Transverse colon (tissue), 4 donors: Measurements from ENCODE around the gene FGD5. TPM values are rescaled to one million over a fixed set of nuclear protein-coding genes. Genes with fewer than 3 reads are reported as not detected.

Source experiments
- DNase-seq: peaks from one replicate; pipeline ENCODE4 v3.0.0-alpha.2; 2019
- H3K27ac ChIP-seq, 4 donors: fragments of 200-600 bp; sonication (generic); 2 replicates each; pipeline ENCODE4 v1.5.1; 2016 to 2018; ENCODE audit warnings: inconsistent platforms in 4 of 4
- H3K27me3 ChIP-seq: fragments of 200-600 bp; sonication (generic); 2 replicates; pipeline ENCODE4 v1.5.1; 2017; ENCODE audit warnings: inconsistent platforms
- H3K36me3 ChIP-seq, 4 donors: fragments of 200-600 bp; sonication (generic); 2 replicates each; pipeline ENCODE4 v1.5.1; 2017 to 2019; ENCODE audit warnings: inconsistent platforms in 4 of 4
- H3K4me1 ChIP-seq, 4 donors: fragments of 200-600 bp; sonication (generic); 2 replicates each; pipeline ENCODE4 v1.5.1; 2017 to 2020; ENCODE audit warnings: inconsistent platforms in 4 of 4
- H3K4me3 ChIP-seq, 4 donors: fragments of 200-600 bp; sonication (generic); 1 replicate in 1 of 4; 2 replicates in 3 of 4; pipeline versions ENCODE4 v1.5.1 to v1.6.1; 2017 to 2019; ENCODE audit warnings: inconsistent platforms in 4 of 4
- H3K9me3 ChIP-seq, 2 donors: fragments of 200-600 bp; sonication (generic); 2 replicates each; pipeline ENCODE4 v1.5.1; 2017 to 2019; ENCODE audit warnings: inconsistent platforms in 2 of 2
- CTCF ChIP-seq, 5 experiments: fragments of 200-600 bp in 3 of 5; fragments of 450-650 bp in 2 of 5; sonication (generic) in 3 of 5; IDR thresholded peaks; 1 replicate in 2 of 5; 2 replicates in 3 of 5; pipeline ENCODE4 v1.5.1; 2016 to 2017; ENCODE audit warnings: antibody characterized with exemption in 5 of 5, inconsistent platforms in 3 of 5, mild to moderate bottlenecking in 2 of 5, moderate library complexity in 1 of 5
- EP300 ChIP-seq: sonication (generic); formaldehyde crosslinking; IDR thresholded peaks from one replicate; pipeline ENCODE4 v1.6.1; 2017; ENCODE audit warnings: antibody characterized with exemption, low read depth
- POLR2A ChIP-seq: fragments of 450-650 bp; IDR thresholded peaks from one replicate; pipeline ENCODE4 v1.6.1; 2016; ENCODE audit warnings: antibody characterized with exemption, mild to moderate bottlenecking, moderate library complexity
- POLR2AphosphoS5 ChIP-seq, 3 donors: sonication (generic); formaldehyde crosslinking; IDR thresholded peaks; one replicate each; pipeline ENCODE4 v1.6.1; 2016; ENCODE audit warnings: antibody characterized with exemption in 3 of 3
- whole genome bisulfite sequencing, 2 donors: methylation state at CpG; one replicate each; pipeline ENCODE4 v1.1.5; 2018; ENCODE audit warnings: low coverage in 1 of 2; 5-methylcytosine and 5-hydroxymethylcytosine counted together
- in situ Hi-C, 4 donors: fragments of 200-750 bp; cut with MboI; loops; one replicate each; pipeline versions ENCODE4 v1.15.0 to v1.15.1; 2017; ENCODE audit warnings: low sequenced_read_pairs in 3 of 4, low pct_ligation_motif_present in 1 of 4, low pct_unique_long_range_greater_than_20kb in 1 of 4
- intact Hi-C: fragments of 100-400 bp; cut with DNase I; formaldehyde crosslinking; loops from one replicate; pipeline ENCODE4 v1.15.1; 2023; ENCODE audit warnings: low total_unique reads
- total RNA-seq, 4 donors: library from RNA; depleted of rRNA; stranded (reverse); fragments of >200 nt; gene quantifications; one replicate each; pipeline ENCODE4 v1.1.0, GENCODE V29; 2016

The FGD5 gene
- total RNA-seq, 4 donors from 2014 or later, result 5.6 to 15.9 (median 10.2) TPM

DNA sequence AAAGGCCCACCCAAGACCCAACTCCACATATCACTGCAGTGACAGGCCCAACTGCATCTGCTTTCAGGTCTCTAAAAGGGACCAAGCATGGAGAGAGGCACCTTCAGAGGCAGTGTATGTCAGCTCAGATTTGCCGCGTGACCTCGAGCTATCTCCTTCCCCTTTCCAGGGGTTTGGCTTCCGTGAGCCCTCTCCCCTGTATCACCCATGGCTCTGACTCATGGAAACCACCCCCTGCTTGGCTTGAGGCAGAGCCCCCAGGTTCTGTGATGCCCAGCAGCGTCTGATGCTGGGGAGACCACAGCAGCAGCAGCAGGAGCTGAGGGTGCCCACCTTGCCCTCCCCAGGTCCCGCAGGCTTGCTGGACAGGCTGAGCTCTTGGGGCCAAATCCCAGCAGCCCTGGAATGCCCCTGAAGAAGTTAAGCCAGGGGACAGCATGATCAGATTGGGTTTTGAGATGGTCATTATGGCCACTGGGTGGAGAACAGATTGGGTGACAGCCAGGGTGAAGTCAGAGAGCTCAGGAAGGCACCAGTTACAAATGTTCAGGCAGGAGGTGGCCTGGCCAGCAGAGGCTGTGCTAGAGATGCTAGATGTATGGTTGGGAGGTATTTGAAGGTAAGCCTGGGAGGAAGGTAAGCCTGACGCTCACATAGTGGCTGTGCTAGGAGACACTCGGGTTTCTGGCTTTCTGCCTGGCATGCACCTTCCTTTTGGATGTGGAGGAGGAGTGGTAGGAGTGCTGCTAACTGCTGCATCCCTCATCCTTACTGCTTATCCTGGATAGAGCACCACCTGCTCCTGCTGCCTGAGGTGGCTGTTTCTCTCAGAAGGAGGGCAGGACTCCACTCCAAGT is 42.9 kb downstream of the FGD5 start:
- 71% methylated on average over 7 of the region's 8 CpGs; no CpG with 5 or more reads in 1 of the 2 donors for WGBS, 2 donors
- H3K36me3 ChIP-seq, result no peaks in the 10 kb centered on the region
- peak overlapping the region in 1 of 4 donors; percentile 5 for H3K27ac ChIP-seq
- H3K4me1 ChIP-seq, result no peaks in the 10 kb centered on the region
- H3K27me3 ChIP-seq, result no peaks in the 10 kb centered on the region
- intact Hi-C loops (no loop called here), in situ Hi-C loops (no loop called here)
- H3K9me3 ChIP-seq, result no peaks in the 10 kb centered on the region
- no peak overlapping the region for H3K4me3 ChIP-seq
- DNase-seq, result no peak
- TF ChIP-seq POLR2A (no peak), CTCF (IDR thresholded peaks at IDR 0.05) (no peak), POLR2AphosphoS5 (IDR thresholded peaks at IDR 0.05) (no peak), EP300 (no peak)

- DNase-seq, result no peak
- no peaks in the 10 kb centered on the region for H3K9me3 ChIP-seq
- in situ Hi-C loops (no loop called here), intact Hi-C loops (no loop called here)
- WGBS, 2 donors, result 59% methylated on average over 4 of the region's 4 CpGs; no CpG with 5 or more reads in 1 of the 2 donors
- no peak overlapping the region for H3K27ac ChIP-seq
- H3K27me3 ChIP-seq, result no peaks in the 10 kb centered on the region
- H3K36me3 ChIP-seq, result no peaks in the 10 kb centered on the region
- TF ChIP-seq EP300 (no peak), POLR2AphosphoS5 (IDR thresholded peaks at IDR 0.05) (no peak), POLR2A (no peak), CTCF (IDR thresholded peaks at IDR 0.05) (no peak)
- H3K4me3 ChIP-seq, result no peak overlapping the region
- no peaks in the 10 kb centered on the region for H3K4me1 ChIP-seq
Observed at GRCh38 chr3:14862303-14862660, 43.5 kb downstream of the FGD5 start.

- H3K9me3 ChIP-seq, result no peaks in the 10 kb centered on the region
- H3K27ac ChIP-seq, result no peak overlapping the region
- H3K4me1 ChIP-seq, result no peaks in the 10 kb centered on the region
- 80 to 81% methylated on average over 1 to 5 of the region's 5 CpGs for WGBS, 2 donors
- no peak overlapping the region for H3K4me3 ChIP-seq
- no peaks in the 10 kb centered on the region for H3K27me3 ChIP-seq
- in situ Hi-C loops (no loop called here), intact Hi-C loops (no loop called here)
- no peak for DNase-seq
- no peaks in the 10 kb centered on the region for H3K36me3 ChIP-seq
- no peak for TF ChIP-seq POLR2A
- TF ChIP-seq EP300, result no peak
- TF ChIP-seq POLR2AphosphoS5 (IDR thresholded peaks at IDR 0.05), result no peak
- no peak for TF ChIP-seq CTCF (IDR thresholded peaks at IDR 0.05)
Observed at GRCh38 chr3:14862661-14863230, 44.0 kb downstream of the FGD5 start.

DNA sequence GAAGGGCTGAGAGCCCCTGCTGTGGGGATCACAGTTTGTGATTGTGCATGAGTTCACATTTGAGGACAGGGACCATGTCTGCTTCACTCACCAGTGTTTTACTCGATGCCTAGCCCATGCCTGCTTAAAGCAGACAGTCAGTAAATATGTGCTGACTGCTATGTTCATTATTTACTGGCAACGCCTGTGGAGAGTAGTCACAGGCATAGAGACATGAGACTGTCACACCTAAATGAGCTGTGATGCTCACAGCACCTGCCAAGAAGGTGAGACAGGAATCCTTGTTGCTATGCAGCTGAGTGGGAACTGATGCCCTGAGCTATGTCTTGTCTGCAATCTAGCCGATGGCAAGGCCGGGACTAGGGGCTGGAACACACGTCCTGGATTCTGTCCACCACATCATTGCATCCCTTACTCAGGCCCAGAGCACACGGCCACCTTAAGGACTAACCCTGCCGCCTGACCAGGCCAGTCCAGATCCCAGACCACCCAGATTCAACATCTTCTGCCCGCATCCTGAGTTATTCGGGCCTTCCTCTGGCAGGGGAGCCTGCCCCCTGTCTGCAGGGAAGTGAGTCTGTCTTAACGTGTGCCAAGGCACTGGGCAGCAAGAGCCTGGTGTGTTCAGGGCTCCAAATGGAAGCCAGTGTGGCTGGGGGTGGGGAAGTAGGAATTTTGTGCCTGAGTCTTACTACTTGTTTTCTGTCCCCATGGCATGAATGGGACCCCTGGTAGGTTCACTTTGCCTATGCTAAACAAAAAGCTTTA is 44.8 kb downstream of the FGD5 start:
- no peaks in the 10 kb centered on the region for H3K27me3 ChIP-seq
- no peaks in the 10 kb centered on the region for H3K4me1 ChIP-seq
- intact Hi-C loops, result no loop called here
- WGBS, 2 donors, result 67% methylated on average over 10 of the region's 10 CpGs; no CpG with 5 or more reads in 1 of the 2 donors
- H3K36me3 ChIP-seq, result no peaks in the 10 kb centered on the region
- no peak for DNase-seq
- H3K4me3 ChIP-seq, result no peak overlapping the region
- TF ChIP-seq POLR2A (no peak), EP300 (no peak), CTCF (IDR thresholded peaks at IDR 0.05) (peak in 1 of 5 experiments; percentile 8)
- no peaks in the 10 kb centered on the region for H3K9me3 ChIP-seq
- in situ Hi-C loops, result no loop called here
- no peak overlapping the region for H3K27ac ChIP-seq
